B cell (primary cell): Measurements from ENCODE around the gene CLSTN2. TPM values are rescaled to one million over a fixed set of nuclear protein-coding genes. Genes with fewer than 3 reads are reported as not detected.

Source experiments
- ATAC-seq: fragments of 200-7000 bp; cut with Tn5 transposase; one replicate; pipeline ENCODE4 v1.10.0; 2021; ENCODE audit warnings: low read depth, mild to moderate bottlenecking, moderate number of reproducible peaks, moderate library complexity
- CTCF ChIA-PET: fragments of 350-600 bp; sonication (Branson Sonifier 250); formaldehyde crosslinking; loops from one replicate; lab custom pipeline; 2021; ENCODE audit warnings: antibody characterized with exemption, inconsistent platforms; lab: Charles Lee
- POLR2A ChIA-PET: fragments of 350-600 bp; sonication (Branson Sonifier 250); formaldehyde crosslinking; loops from one replicate; lab custom pipeline; 2021; ENCODE audit warnings: antibody characterized with exemption; lab: Charles Lee
- DNase-seq: peaks from one replicate; pipeline ENCODE4 v3.0.0; 2013
- H2AFZ ChIP-seq: 2 replicates; pipeline ENCODE4 v1.6.1; 2012; ENCODE audit warnings: mild to moderate bottlenecking, low read depth, low read length; ENCODE audit not compliant: insufficient read depth, poor library complexity, severe bottlenecking
- H3K27ac ChIP-seq, 2 donors: 1 replicate in 1 of 2; 2 replicates in 1 of 2; pipeline ENCODE4 v1.5.1; 2012 to 2013; ENCODE audit warnings: low read length in 2 of 2, mild to moderate bottlenecking in 2 of 2, moderate library complexity in 1 of 2
- H3K27me3 ChIP-seq, 4 experiments: fragments of 200-600 bp in 1 of 4; sonication (generic) in 1 of 4; replicated peaks in 1 of 4; 1 replicate in 2 of 4; 2 replicates in 2 of 4; pipeline versions ENCODE4 v1.6.1 to v1.7.0; 2013 to 2016; ENCODE audit warnings: low read length in 3 of 4, mild to moderate bottlenecking in 2 of 4, mixed read lengths in 1 of 4, moderate library complexity in 1 of 4; ENCODE audit not compliant: insufficient read depth in 4 of 4, control insufficient read depth in 3 of 4; ENCODE audit errors: control extremely low read depth in 1 of 4
- H3K36me3 ChIP-seq, 2 experiments: replicated peaks in 1 of 2; 1 replicate in 1 of 2; 2 replicates in 1 of 2; pipeline versions ENCODE4 v1.6.1 to v1.7.1; 2013; ENCODE audit warnings: low read length in 1 of 2; ENCODE audit not compliant: insufficient read depth in 2 of 2, control insufficient read depth in 1 of 2; ENCODE audit errors: control extremely low read depth in 1 of 2, extremely low read depth in 1 of 2
- H3K4me1 ChIP-seq, 2 donors: fragments of 200-600 bp in 1 of 2; sonication (generic) in 1 of 2; 1 replicate in 1 of 2; 2 replicates in 1 of 2; pipeline versions ENCODE4 v1.5.1 to v1.6.1; 2013 to 2017; ENCODE audit warnings: low read length in 2 of 2; ENCODE audit not compliant: control insufficient read depth in 2 of 2, insufficient read depth in 2 of 2
- H3K4me2 ChIP-seq: replicated peaks from 2 replicates; pipeline ENCODE3; 2012; ENCODE audit warnings: mild to moderate bottlenecking, low read depth, low read length; ENCODE audit not compliant: poor library complexity, severe bottlenecking
- H3K4me3 ChIP-seq, 5 experiments: fragments of 200-600 bp in 1 of 5; sonication (generic) in 1 of 5; 1 replicate in 3 of 5; 2 replicates in 2 of 5; pipeline versions ENCODE4 v1.5.1 to v1.7.0; 2011 to 2016; ENCODE audit warnings: low read length in 4 of 5, mild to moderate bottlenecking in 4 of 5, low read depth in 2 of 5, control low read depth in 1 of 5, moderate library complexity in 1 of 5; ENCODE audit not compliant: insufficient read depth in 1 of 5; ENCODE audit errors: control extremely low read depth in 1 of 5, extremely low read depth in 1 of 5
- H3K79me2 ChIP-seq: fragments of 200-600 bp; sonication (generic); one replicate; pipeline ENCODE4 v1.6.0; 2016; ENCODE audit warnings: low read length; ENCODE audit not compliant: control insufficient read depth, insufficient read depth
- H3K9ac ChIP-seq: fragments of 200-600 bp; sonication (generic); 2 replicates; pipeline ENCODE4 v1.6.1; 2017; ENCODE audit warnings: mild to moderate bottlenecking, low read length, moderate library complexity
- H3K9me3 ChIP-seq, 3 donors: one replicate each; pipeline versions ENCODE4 v1.6.1 to v1.7.1; 2013; ENCODE audit warnings: low read length in 2 of 3; ENCODE audit not compliant: control insufficient read depth in 2 of 3, insufficient read depth in 1 of 3; ENCODE audit errors: control extremely low read depth in 1 of 3
- H4K20me1 ChIP-seq: 2 replicates; pipeline ENCODE4 v1.6.0; 2012; ENCODE audit warnings: mild to moderate bottlenecking, low read length; ENCODE audit not compliant: insufficient read depth, control insufficient read depth, poor library complexity, severe bottlenecking
- H3K27ac Mint-ChIP-seq: one replicate; pipeline ENCODE4 v1.8.0; 2021; ENCODE audit warnings: mixed read lengths
- H3K27me3 Mint-ChIP-seq: one replicate; pipeline ENCODE4 v1.8.0; 2021; ENCODE audit warnings: mixed read lengths
- H3K4me1 Mint-ChIP-seq: one replicate; pipeline ENCODE4 v1.8.0; 2021; ENCODE audit warnings: mixed read lengths
- H3K4me3 Mint-ChIP-seq: one replicate; pipeline ENCODE4 v1.8.0; 2021; ENCODE audit warnings: mixed read lengths
- H3K9me3 Mint-ChIP-seq: one replicate; pipeline ENCODE4 v1.8.0; 2022; ENCODE audit warnings: mixed read lengths; ENCODE audit not compliant: insufficient read depth
- CTCF ChIP-seq: fragments of 200-600 bp; IDR thresholded peaks from one replicate; pipeline ENCODE4 v1.8.0; 2022; ENCODE audit warnings: antibody characterized with exemption, mild to moderate bottlenecking
- EZH2 ChIP-seq: IDR thresholded peaks from 2 replicates; pipeline ENCODE4 v1.6.1; 2012; ENCODE audit warnings: borderline replicate concordance, low read depth, mild to moderate bottlenecking, moderate library complexity, low read length; ENCODE audit not compliant: insufficient read depth, poor library complexity, severe bottlenecking
- WGBS: methylation state at CpG from one replicate; pipeline ENCODE4 v1.1.5; 2013; ENCODE audit warnings: missing lambda C conversion rate; ENCODE audit not compliant: insufficient coverage; 5-methylcytosine and 5-hydroxymethylcytosine counted together
- intact Hi-C: fragments of 100-400 bp; cut with micrococcal nuclease; formaldehyde crosslinking; loops from one replicate; pipeline ENCODE4 v1.10.0; 2022
- polyA plus RNA-seq: library from polyadenylated mRNA; depleted of rRNA; stranded (reverse); fragments of >200 nt; gene quantifications from 2 replicates; pipeline ENCODE4 v1.2.3, GENCODE V29; 2012
- total RNA-seq, 2 donors: library from RNA; stranded (reverse); fragments of 120-200 nt in 1 of 2; gene quantifications; 1 replicate in 1 of 2; 2 replicates in 1 of 2; pipeline versions ENCODE4 v1.2.3 to v1.2.4, GENCODE V29; 2013 to 2022

CLSTN2 gene
- total and polyA plus RNA-seq, 2 donors (not counting 1 experiment from before 2014, with no cell fraction given): not detected

GRCh38 chr3:140236836-140237501 is 302.0 kb downstream of the CLSTN2 start:
- Mint-ChIP-seq H3K4me3 (no peak overlapping the region), H3K27me3 (peaks cover 4% of the 10 kb centered on the region), H3K27ac (no peak overlapping the region), H3K4me1 (no peaks in the 10 kb centered on the region), H3K9me3 (no peaks in the 10 kb centered on the region)
- POLR2A ChIA-PET: no interaction called here
- H2AFZ ChIP-seq: no peak overlapping the region
- H3K4me2 ChIP-seq: no peak overlapping the region
- TF ChIP-seq EZH2 (no peak), CTCF (no peak)
- WGBS: 100% methylated on average over 4 of the region's 5 CpGs
- DNase-seq (no peak), ATAC-seq (no peak)
- H3K27me3 ChIP-seq: no peaks in the 10 kb centered on the region
- no peaks in the 10 kb centered on the region for H3K79me2 ChIP-seq
- no peak overlapping the region for H3K4me3 ChIP-seq
- H4K20me1 ChIP-seq: no peaks in the 10 kb centered on the region
- H3K27ac ChIP-seq: no peak overlapping the region
- H3K9me3 ChIP-seq: no peaks in the 10 kb centered on the region
- no peaks in the 10 kb centered on the region for H3K4me1 ChIP-seq
- H3K9ac ChIP-seq: no peak overlapping the region
- no peaks in the 10 kb centered on the region for H3K36me3 ChIP-seq
- intact Hi-C loops: no loop called here
- CTCF ChIA-PET: no interaction called here

- no peak for ATAC-seq
- no peaks in the 10 kb centered on the region for H3K9me3 Mint-ChIP-seq
- H4K20me1 ChIP-seq: no peaks in the 10 kb centered on the region
- TF ChIP-seq EZH2 (no peak), CTCF (no peak)
- no peak overlapping the region for H3K27ac ChIP-seq
- H3K9me3 ChIP-seq: no peaks in the 10 kb centered on the region
- H3K27ac Mint-ChIP-seq: no peak overlapping the region
- no peak overlapping the region for H3K4me3 ChIP-seq
- no peaks in the 10 kb centered on the region for H3K4me1 Mint-ChIP-seq
- H3K79me2 ChIP-seq: no peaks in the 10 kb centered on the region
- no peak for DNase-seq
- H3K27me3 Mint-ChIP-seq: peaks cover 4% of the 10 kb centered on the region
- H3K4me2 ChIP-seq: no peak overlapping the region
- no peak overlapping the region for H3K4me3 Mint-ChIP-seq
- intact Hi-C loops: no loop called here
- H3K27me3 ChIP-seq: no peaks in the 10 kb centered on the region
- ChIA-PET CTCF (no interaction called here), POLR2A (no interaction called here)
- no peaks in the 10 kb centered on the region for H3K36me3 ChIP-seq
- WGBS: 67% methylated on average over 1 of the region's 2 CpGs
- H3K4me1 ChIP-seq: no peaks in the 10 kb centered on the region
- H2AFZ ChIP-seq: no peak overlapping the region
- no peak overlapping the region for H3K9ac ChIP-seq
Measured at GRCh38 chr3:140238646-140239314, 303.8 kb downstream of the CLSTN2 start.
